Hematopoietic multipotent progenitor cell treated with erythropoietin and hydrocortisone succinate and interleukin-3 and kit ligand, for 15 days (in vitro differentiated cells): ENCODE data around the gene ABHD17C.

Experiments
- DNase-seq: peaks from one replicate; pipeline ENCODE4 v3.0.0-alpha.2; 2015; ENCODE audit warnings: low spot score

ABHD17C gene

GRCh38 chr15:80689716-80690115 lies 5.4 kb upstream of the ABHD17C start:
- DNase-seq = no peak

- DNase-seq = no peak
Measured at GRCh38 chr15:80691575-80691974, 3.5 kb upstream of the ABHD17C start.

GRCh38 chr15:80693682-80694610 lies 1.2 kb upstream of the ABHD17C start:
- no peak for DNase-seq

- DNase-seq = no peak
Measured at GRCh38 chr15:80694611-80695098, 455 bp upstream of the ABHD17C start.

GRCh38 chr15:80695911-80696661 lies 976 bp downstream of the ABHD17C start:
- no peak for DNase-seq

- DNase-seq = no peak
Measured at GRCh38 chr15:80697075-80697685, 2.1 kb downstream of the ABHD17C start.

GRCh38 chr15:80698676-80699075 lies 3.6 kb downstream of the ABHD17C start:
- no peak for DNase-seq

GRCh38 chr15:80699981-80700380 lies 4.9 kb downstream of the ABHD17C start:
- no peak for DNase-seq

GRCh38 chr15:80701676-80702311 lies 6.7 kb downstream of the ABHD17C start:
- no peak for DNase-seq

- no peak for DNase-seq
Measured at GRCh38 chr15:80703081-80703480, 8.0 kb downstream of the ABHD17C start.

- DNase-seq = no peak
Measured at GRCh38 chr15:80703965-80704364, 8.9 kb downstream of the ABHD17C start.

GRCh38 chr15:80706161-80706560 lies 11.1 kb downstream of the ABHD17C start:
- DNase-seq = no peak

- no peak for DNase-seq
Measured at GRCh38 chr15:80709542-80709941, 14.4 kb downstream of the ABHD17C start.

GRCh38 chr15:80710635-80711554 lies 15.8 kb downstream of the ABHD17C start:
- no peak for DNase-seq

- DNase-seq = no peak
Measured at GRCh38 chr15:80711886-80712285, 16.8 kb downstream of the ABHD17C start.

GRCh38 chr15:80712956-80713355 lies 17.8 kb downstream of the ABHD17C start:
- DNase-seq = no peak

GRCh38 chr15:80721476-80721875 lies 26.4 kb downstream of the ABHD17C start:
- no peak for DNase-seq

GRCh38 chr15:80722811-80723210 lies 27.7 kb downstream of the ABHD17C start:
- no peak for DNase-seq

- no peak for DNase-seq
Measured at GRCh38 chr15:80727196-80727595, 32.1 kb downstream of the ABHD17C start.

- DNase-seq = no peak
Measured at GRCh38 chr15:80727596-80727995, 32.5 kb downstream of the ABHD17C start.

- DNase-seq = no peak
Measured at GRCh38 chr15:80730387-80730786, 35.3 kb downstream of the ABHD17C start.
